Daoy (cell line): ENCODE results near the gene SLC12A2. TPM values are rescaled to one million over a fixed set of nuclear protein-coding genes. Genes with fewer than 3 reads are reported as not detected.

Source experiments
- DNase-seq: peaks from one replicate; pipeline ENCODE4 v3.0.0-alpha.2; 2015; ENCODE audit warnings: low read depth
- total RNA-seq: library from RNA; depleted of rRNA; stranded (reverse); fragments of >200 nt; shearing (Covaris generic); gene quantifications from 2 replicates; pipeline ENCODE4 v1.2.3, GENCODE V29; 2014

SLC12A2 gene
- total RNA-seq, 1 experiment from 2014 or later, result 24.6 TPM

GRCh38 chr5:128169401-128170017, 85.9 kb downstream of the SLC12A2 start:
- DNase-seq, result no peak

- no peak for DNase-seq
Observed at GRCh38 chr5:128172102-128172501, 88.5 kb downstream of the SLC12A2 start.

GRCh38 chr5:128174951-128175350, 91.4 kb downstream of the SLC12A2 start:
- no peak for DNase-seq

GRCh38 chr5:128192368-128192767, 108.8 kb downstream of the SLC12A2 start:
- no peak for DNase-seq

- no peak for DNase-seq
Observed at GRCh38 chr5:128193665-128194390, 110.3 kb downstream of the SLC12A2 start.

GRCh38 chr5:128195316-128195715, 111.8 kb downstream of the SLC12A2 start:
- DNase-seq, result no peak

GRCh38 chr5:128196080-128196479, 112.5 kb downstream of the SLC12A2 start:
- DNase-seq, result no peak

GRCh38 chr5:128196791-128197190, 113.2 kb downstream of the SLC12A2 start:
- no peak for DNase-seq

- no peak for DNase-seq
Observed at GRCh38 chr5:128197896-128198522, 114.4 kb downstream of the SLC12A2 start.

GRCh38 chr5:128199104-128199503, 115.5 kb downstream of the SLC12A2 start:
- peak; percentile 39 for DNase-seq

GRCh38 chr5:128199611-128200010, 116.0 kb downstream of the SLC12A2 start:
- DNase-seq, result no peak

- DNase-seq, result peak; percentile 74
Observed at GRCh38 chr5:128201065-128201926, 117.7 kb downstream of the SLC12A2 start.

GRCh38 chr5:128202320-128202719, 118.8 kb downstream of the SLC12A2 start:
- DNase-seq, result no peak

- no peak for DNase-seq
Observed at GRCh38 chr5:128208436-128208835, 124.9 kb downstream of the SLC12A2 start.

GRCh38 chr5:128212191-128212806, 128.7 kb downstream of the SLC12A2 start:
- DNase-seq, result no peak

- DNase-seq, result peak; percentile 76
Observed at GRCh38 chr5:128213340-128213739, 129.8 kb downstream of the SLC12A2 start.

- no peak for DNase-seq
Observed at GRCh38 chr5:128213833-128214232, 130.3 kb downstream of the SLC12A2 start.

- DNase-seq, result no peak
Observed at GRCh38 chr5:128216285-128216684, 132.7 kb downstream of the SLC12A2 start.

- DNase-seq, result peak; percentile 98
Observed at GRCh38 chr5:128216860-128217531, 133.4 kb downstream of the SLC12A2 start.

GRCh38 chr5:128220841-128221240, 137.3 kb downstream of the SLC12A2 start:
- DNase-seq, result no peak

- no peak for DNase-seq
Observed at GRCh38 chr5:128224336-128224735, 140.8 kb downstream of the SLC12A2 start.
